ENCODE measurements around the gene NCAPG.

The NCAPG gene

GRCh38 chr4:17810260-17811077 is at the start of gene NCAPG, which contains the start of gene DCAF16:
TSS of gene NCAPG (plus strand) at chr4:17810979. CDS start at chr4:17811078, 99 bp downstream.
TSS of gene DCAF16 (minus strand) at chr4:17810757. CDS start at chr4:17804141, 6,616 bp downstream.
- DNase-seq, result peak; percentile 97

- DNase-seq, result no peak
Observed at GRCh38 chr4:17761062-17761461, 49.7 kb upstream of the NCAPG start.

GRCh38 chr4:17762726-17763125 is 48.1 kb upstream of the NCAPG start:
- DNase-seq, result no peak

GRCh38 chr4:17763416-17763815 is 47.4 kb upstream of the NCAPG start:
- DNase-seq, result no peak

GRCh38 chr4:17763931-17764330 is 46.8 kb upstream of the NCAPG start:
- no peak for DNase-seq

GRCh38 chr4:17765514-17766286 is 45.1 kb upstream of the NCAPG start:
- DNase-seq, result no peak

- DNase-seq, result no peak
Observed at GRCh38 chr4:17766826-17767458, 43.8 kb upstream of the NCAPG start.

- no peak for DNase-seq
Observed at GRCh38 chr4:17769406-17770174, 41.2 kb upstream of the NCAPG start.

GRCh38 chr4:17770845-17771244 is 39.9 kb upstream of the NCAPG start:
- no peak for DNase-seq

- DNase-seq, result no peak
Observed at GRCh38 chr4:17771284-17771908, 39.4 kb upstream of the NCAPG start.

GRCh38 chr4:17773135-17773698 is 37.6 kb upstream of the NCAPG start:
- no peak for DNase-seq

GRCh38 chr4:17778431-17778830 is 32.3 kb upstream of the NCAPG start:
- no peak for DNase-seq

- no peak for DNase-seq
Observed at GRCh38 chr4:17780501-17781299, 30.1 kb upstream of the NCAPG start.

- DNase-seq, result no peak
Observed at GRCh38 chr4:17781300-17782287, 29.2 kb upstream of the NCAPG start, which contains the start of gene FAM184B. TSS of gene FAM184B (minus strand) at chr4:17781621. CDS start at chr4:17781299, 322 bp downstream.

GRCh38 chr4:17785858-17786257 is 24.9 kb upstream of the NCAPG start:
- no peak for DNase-seq

GRCh38 chr4:17786567-17786966 is 24.2 kb upstream of the NCAPG start:
- no peak for DNase-seq

GRCh38 chr4:17787315-17787714 is 23.5 kb upstream of the NCAPG start:
- DNase-seq, result no peak

GRCh38 chr4:17788956-17789355 is 21.8 kb upstream of the NCAPG start:
- no peak for DNase-seq

- DNase-seq, result no peak
Observed at GRCh38 chr4:17794730-17795129, 16.0 kb upstream of the NCAPG start.

GRCh38 chr4:17797808-17798207 is 13.0 kb upstream of the NCAPG start:
- no peak for DNase-seq
